Esophagus muscularis mucosa (tissue), 3 donors: ENCODE data around the gene RASSF3.

Experiments
- CTCF ChIP-seq, 3 experiments: fragments of 200-600 bp in 2 of 3; fragments of 450-650 bp in 1 of 3; sonication (generic) in 2 of 3; IDR thresholded peaks; one replicate each; pipeline ENCODE4 v1.5.1; 2017 to 2019; ENCODE audit warnings: antibody characterized with exemption in 3 of 3, mild to moderate bottlenecking in 2 of 3, moderate library complexity in 1 of 3
- POLR2A ChIP-seq: fragments of 450-650 bp; IDR thresholded peaks from one replicate; pipeline ENCODE4 v1.6.1; 2017; ENCODE audit warnings: antibody characterized with exemption, moderate library complexity, mild to moderate bottlenecking, low read depth

GRCh38 chr12:64716839-64717455 is 106.7 kb downstream of the RASSF3 start:
- TF ChIP-seq CTCF (IDR thresholded peaks at IDR 0.05) (no peak), POLR2A (no peak)
